Fibroblast of the conjunctiva (primary cell): Measurements from ENCODE around the gene ZNF705A.
"Not testable (repeated sequence)": the region's sequence is repeated elsewhere in the genome, so short reads cannot be mapped to it uniquely, and the experiment has no call there.

ENCODE experiments used
- DNase-seq: peaks from one replicate; pipeline ENCODE4 v3.0.0-alpha.2; 2010; ENCODE audit warnings: low read depth

Gene ZNF705A

DNA sequence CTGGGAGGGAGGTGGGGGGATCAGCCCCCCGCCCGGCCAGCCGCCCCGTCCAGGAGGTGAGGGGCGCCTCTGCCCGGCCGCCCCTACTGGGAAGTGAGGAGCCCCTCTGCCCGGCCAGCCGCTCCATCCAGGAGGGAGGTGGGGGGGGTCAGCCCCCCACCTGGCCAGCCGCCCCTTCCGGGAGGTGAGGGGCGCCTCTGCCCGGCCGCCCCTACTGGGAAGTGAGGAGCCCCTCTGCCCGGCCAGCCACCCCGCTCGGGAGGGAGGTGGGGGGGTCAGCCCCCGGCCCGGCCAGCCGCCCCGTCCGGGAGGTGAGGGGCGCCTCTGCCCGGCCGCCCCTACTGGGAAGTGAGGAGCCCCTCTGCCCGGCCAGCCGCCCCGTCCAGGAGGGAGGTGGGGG lies 27.4 kb downstream of the ZNF705A start:
- DNase-seq, result not testable (repeated sequence)

DNA sequence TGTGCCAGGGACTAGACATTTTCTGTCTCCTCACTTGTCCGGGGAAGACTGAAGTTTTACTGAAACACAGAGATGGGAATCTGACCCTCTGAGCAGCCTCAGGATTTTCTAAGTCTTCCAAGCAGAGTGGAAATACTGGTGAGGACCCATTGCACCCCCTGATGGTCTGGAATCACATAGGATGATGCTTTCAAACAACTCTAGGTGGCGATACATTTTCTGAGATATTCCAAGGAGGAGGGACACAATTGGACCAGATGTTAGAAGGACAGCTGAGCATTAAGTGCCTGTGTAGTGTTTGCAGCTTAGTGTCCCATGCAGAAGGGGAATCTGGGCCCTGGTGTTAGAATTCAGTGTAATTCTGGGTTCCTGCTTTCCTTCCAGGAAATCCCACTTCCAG lies 31.3 kb downstream of the ZNF705A start:
- DNase-seq, result not testable (repeated sequence)

DNA sequence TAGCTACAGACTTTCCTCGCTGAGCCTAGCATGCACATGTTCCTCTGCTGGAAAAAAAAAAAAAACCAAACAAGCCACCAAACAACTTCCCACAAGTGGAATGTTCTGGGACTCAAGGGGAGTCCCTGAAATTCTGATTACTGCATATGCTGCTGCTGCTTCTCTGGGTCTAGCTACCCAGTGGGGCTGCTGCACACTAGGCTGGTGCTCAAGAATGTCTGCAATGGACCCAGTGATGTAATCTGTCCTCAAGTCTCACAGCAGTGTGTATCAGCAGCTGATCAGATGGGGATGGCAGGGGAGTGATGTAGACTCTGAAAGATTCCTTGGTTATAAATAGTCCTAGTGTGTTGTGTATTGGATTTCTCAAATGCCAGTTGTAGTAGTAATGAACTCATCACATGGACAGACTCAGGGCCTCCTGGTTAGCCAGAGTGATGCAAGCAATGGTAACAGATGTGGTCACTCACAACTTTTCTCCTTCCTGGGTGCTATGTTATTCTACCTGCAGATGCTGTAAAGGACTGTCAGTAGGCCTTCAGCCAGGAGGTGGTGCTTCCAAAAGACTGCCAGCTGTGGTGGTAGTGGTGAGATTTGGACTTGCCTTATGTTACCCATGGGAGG lies 41.0 kb downstream of the ZNF705A start:
- peak; percentile 48 for DNase-seq

DNA sequence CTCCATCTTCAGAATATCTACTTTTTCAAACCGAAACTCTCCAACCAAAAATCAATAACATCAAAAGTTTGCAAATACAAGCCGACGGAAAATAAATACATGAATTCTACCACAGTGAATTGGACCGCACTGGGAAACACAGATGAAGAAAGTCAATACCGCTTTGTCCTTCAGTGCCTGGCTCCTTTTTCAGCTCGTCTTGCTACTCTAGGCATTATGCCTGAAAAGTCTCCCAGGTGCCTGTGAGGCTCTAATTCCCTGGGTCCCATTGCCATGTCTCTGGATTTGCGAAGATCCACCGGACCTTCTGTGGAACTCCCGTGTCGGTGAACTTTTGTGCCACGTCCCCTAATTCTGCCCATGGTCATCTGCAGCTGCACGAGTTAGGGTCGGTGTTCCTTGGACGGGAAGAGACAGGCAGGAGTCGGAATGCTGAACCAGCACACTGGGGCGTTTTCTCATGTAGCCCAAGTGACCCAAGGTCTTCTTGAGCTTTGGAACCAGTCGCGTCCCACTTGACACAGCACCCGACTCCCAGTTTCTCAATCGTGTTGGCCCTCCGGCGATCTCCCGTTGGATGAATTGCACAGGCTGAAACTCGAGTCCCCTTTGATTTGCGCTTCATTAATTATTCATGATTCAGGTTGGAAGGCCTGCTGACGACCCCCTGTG lies 62.0 kb downstream of the ZNF705A start:
- DNase-seq, result not testable (repeated sequence)

DNA sequence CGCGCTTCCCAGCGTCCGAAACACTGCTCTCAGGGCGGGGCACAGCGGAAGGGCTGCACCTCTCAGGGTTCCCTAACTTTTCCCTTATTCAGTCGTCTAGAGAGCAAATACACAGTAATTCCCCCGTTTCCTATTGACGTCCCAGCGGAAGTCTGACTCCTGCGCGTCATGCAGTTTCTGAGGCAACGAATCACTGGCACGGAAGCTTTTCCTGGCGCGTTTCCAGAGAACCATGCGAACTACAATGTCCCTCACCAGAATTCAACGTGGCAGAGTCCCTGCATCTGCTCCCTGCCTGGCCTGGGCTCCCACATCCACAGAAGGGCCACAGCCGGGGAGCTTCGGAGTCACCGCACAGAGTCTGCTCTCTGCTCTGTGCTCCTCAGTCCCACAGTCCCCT lies 64.6 kb downstream of the ZNF705A start:
- not testable (repeated sequence) for DNase-seq

DNA sequence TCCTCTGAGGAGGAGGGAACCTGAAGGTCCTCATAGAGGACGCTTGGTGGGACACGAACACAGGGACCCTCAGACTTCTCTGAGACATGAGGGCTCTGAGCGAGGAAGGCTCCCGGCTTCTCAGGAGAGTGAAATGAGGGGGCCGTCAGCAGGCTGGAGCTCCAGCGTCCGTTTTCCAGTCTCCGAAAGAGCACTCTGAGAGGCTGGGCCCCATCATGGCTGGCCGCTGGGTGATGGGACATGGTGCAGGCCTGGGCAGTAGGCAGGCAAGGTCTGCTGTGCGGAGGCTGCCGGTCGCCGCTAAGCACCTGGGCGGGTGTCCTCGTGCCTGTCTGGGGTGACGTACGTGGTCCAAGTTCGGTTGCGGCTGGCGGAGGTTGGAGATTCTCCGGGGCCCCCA lies 65.0 kb downstream of the ZNF705A start:
- not testable (repeated sequence) for DNase-seq

DNA sequence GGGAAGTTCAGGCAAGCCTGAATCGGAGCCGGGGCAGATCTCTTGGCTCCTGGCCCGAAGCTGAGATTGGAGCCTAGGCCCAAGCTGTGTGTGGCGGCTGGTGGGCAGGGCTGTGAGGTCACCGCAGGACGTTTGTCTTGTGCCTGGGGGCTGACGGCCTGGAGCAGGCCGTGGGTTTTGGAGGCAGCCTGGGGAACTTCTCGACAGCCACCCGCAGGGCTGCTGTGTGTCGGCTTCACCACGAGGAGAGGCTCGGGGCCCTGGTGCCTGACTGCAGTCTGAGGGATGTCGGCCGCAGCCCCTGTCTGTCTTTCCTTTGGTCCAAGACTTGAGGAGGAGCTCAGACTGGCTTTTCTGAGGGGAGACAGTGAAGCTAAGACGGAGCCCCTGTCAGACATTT lies 65.5 kb downstream of the ZNF705A start:
- DNase-seq, result not testable (repeated sequence)

DNA sequence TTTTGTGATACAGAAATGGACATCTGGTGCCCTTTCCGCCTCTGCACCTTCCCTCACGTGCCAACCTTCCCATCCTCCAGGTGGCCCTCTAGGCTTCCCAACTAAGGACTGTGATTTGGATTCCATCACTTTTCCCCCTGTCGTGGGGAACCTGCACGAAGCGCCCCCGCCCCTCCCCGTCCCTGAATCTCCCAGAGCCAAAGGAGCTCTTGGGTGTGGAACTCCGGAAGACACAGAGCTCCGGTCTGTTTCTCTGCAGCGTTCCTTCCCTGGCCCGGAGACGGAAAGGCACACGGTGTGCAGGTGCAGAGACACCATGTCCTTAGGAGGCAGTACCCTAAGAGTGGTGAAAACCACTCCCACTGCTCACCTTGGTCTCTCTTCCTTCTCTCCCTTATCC lies 66.8 kb downstream of the ZNF705A start:
- DNase-seq, result not testable (repeated sequence)

DNA sequence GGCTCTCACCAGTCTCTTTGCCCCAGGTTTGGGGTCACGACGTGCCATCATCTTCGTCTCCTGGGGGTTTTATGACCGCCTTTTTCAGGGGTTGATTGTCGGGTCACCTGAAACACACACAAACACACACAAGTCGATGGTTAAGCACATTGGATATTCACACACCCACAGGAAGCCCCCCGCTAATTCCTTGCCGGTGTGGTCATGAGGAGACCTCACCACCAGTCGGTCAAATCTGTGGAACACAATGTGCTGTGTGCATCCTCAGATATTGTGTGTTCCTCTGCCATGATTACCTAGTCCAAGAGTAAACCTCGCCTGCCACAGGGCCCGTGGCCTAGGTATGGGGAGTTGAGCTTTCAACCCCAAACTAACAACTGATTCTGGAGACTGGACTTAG lies 68.0 kb downstream of the ZNF705A start:
- DNase-seq, result not testable (repeated sequence)

DNA sequence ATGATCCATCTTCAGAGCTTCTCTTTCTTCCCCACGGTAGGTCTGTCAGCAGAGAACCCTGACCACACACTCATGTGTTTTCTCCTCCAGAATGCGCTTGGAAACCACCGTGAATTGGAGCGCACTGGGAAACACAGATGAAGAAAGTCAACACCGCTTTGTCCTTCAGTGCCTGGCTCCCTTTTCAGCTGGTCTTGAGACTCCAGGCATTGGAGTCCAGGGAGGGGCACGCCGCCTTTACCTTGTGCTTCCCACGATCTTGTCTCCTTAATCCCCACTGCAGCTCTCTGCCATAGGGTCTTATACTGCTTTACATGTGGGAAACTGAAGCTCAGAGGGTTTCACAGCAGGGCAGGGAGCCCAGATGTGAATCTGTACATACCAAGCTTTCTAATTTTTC lies 69.5 kb downstream of the ZNF705A start:
- DNase-seq, result no peak

DNA sequence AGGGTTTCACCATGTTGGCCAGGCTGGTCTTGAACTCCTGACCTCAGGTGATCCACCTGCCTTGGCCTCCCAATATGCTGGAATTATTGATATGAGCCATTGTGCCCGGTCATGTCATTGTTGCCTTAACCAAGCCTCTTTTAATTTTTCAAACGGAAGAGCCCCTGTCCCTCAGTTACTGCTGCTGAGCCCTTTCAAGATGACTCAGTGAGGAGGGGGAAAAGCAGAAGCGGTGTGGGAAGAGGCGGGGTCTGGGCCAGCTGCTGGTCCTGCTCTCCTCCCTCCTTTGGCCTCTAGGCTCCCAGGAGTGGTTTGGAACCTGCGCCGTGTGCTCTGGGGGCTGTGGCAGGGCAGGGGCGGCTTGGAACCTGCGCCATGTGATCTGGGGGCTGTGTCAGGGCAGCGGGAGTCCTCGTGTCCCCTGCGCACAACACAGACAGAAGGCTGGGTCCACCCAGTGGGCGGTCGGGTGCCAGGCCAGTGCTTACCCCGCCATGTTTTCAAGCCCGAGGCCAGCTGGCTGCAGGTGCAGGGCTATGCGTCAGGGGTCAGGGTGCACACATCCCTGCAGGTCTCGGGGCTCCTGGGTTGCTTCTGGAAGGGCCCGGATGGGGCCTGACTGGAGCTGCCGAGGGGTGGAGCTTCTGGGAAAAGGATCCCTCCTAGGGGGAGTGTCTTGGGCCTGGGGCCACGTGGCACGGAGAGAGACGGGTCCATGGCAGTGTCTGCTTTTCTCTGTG lies 70.3 kb downstream of the ZNF705A start, which contains the start of gene FAM90A1:
Gene FAM90A1 (minus strand): TSS at position 627 of the 740 bp plus-strand sequence. CDS start 2,786 bp downstream, outside the sequence.
- DNase-seq, result not testable (repeated sequence)

DNA sequence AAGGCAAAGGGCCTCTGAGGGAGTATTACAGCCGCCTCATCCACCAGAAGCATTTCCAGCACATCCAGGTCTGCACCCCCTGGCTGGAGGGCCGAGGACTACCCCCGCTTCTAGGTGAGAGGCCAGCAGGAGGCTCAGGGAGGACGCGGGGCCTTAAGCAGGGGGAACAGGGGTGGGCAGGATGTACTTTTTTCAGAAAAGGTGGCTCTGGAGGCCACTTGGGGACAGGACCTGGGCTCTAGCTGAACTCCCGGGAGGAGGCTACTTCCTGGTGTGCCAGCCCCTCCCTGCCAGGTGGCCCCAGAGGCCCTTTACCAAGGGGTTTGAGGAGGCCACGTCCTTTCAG lies 70.9 kb downstream of the ZNF705A start:
- DNase-seq, result not testable (repeated sequence)

DNA sequence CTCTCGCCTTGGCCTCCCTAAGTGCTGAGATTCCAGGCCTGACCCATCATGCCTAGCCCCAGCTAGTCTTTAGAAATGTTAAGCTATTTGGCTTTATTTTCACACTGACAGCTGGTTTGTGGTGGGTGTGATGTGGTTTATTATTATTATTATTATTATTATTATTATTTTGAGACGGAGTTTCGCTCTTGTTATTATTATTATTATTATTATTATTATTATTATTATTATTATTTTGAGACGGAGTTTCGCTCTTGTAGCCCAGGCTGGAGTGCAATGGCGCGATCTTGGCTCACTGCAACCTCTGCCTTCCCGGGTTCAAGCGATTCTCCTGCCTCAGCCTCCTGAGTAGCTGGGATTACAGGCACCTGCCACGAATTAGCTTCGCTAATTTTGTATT lies 71.8 kb downstream of the ZNF705A start:
- not testable (repeated sequence) for DNase-seq

DNA sequence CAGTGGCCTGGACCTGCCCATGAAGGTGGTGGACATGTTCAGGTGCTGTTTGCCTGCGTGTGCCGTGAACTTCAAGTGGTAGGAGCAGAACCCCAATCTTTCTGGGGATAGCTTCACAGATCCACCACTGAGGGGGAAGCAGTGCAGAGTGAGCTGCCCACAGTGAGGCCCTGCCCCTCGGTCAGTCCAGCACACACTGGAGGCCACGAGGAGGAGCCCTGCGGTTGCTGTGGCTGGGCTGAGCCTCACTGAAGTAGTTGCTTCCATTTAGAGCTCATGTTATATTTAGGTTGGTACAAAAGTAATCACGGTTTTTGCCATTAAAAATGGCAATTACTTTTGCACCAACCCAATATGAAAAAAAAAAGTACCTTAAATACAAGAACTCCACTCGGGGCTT lies 72.7 kb downstream of the ZNF705A start:
- not testable (repeated sequence) for DNase-seq
